Mammary epithelial cell (primary cell): ENCODE data around the gene HSPA4L.

Experiments used
- EZH2 ChIP-seq: IDR thresholded peaks from 2 replicates; pipeline ENCODE4 v1.6.1; 2012; ENCODE audit warnings: low read length, inconsistent platforms, borderline replicate concordance
- TF ChIP-seq, protein P1 (sequence below), 2 donors: IDR thresholded peaks in 1 of 2; conservative IDR thresholded peaks in 1 of 2; 2 replicates each; pipeline ENCODE4 v1.5.1; 2011 to 2012; ENCODE audit warnings: inconsistent platforms in 2 of 2, low read length in 2 of 2, mild to moderate bottlenecking in 2 of 2, control low read depth in 1 of 2, low read depth in 1 of 2; ENCODE audit not compliant: insufficient read depth in 1 of 2; ENCODE audit errors: extremely low read depth in 1 of 2

DNA sequence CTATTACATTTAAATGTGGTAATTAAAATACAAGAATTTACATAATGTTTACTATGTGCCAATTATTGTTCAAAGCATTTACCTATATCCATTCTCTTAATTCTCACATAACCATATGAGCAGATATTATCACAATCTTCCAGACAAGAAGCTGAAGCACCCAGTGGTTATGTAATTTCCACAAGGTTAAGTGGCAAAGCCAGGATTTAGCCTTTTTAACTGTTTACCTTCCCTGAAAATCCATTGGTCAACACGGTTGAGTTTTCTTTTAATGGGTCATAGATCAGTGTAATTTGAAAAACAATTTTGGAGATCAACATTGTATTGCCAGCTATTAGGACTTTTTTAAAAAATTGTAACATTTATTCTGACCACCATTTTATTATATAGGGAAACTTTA lies 11.4 kb downstream of the HSPA4L start:
- TF ChIP-seq EZH2 = no peak
- TF ChIP-seq, protein P1, sequence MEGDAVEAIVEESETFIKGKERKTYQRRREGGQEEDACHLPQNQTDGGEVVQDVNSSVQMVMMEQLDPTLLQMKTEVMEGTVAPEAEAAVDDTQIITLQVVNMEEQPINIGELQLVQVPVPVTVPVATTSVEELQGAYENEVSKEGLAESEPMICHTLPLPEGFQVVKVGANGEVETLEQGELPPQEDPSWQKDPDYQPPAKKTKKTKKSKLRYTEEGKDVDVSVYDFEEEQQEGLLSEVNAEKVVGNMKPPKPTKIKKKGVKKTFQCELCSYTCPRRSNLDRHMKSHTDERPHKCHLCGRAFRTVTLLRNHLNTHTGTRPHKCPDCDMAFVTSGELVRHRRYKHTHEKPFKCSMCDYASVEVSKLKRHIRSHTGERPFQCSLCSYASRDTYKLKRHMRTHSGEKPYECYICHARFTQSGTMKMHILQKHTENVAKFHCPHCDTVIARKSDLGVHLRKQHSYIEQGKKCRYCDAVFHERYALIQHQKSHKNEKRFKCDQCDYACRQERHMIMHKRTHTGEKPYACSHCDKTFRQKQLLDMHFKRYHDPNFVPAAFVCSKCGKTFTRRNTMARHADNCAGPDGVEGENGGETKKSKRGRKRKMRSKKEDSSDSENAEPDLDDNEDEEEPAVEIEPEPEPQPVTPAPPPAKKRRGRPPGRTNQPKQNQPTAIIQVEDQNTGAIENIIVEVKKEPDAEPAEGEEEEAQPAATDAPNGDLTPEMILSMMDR (conservative IDR thresholded peaks at IDR 0.05 in 1 of 2, IDR thresholded peaks at IDR 0.05 in 1 of 2; ENCODE audit: extremely low read depth in 1 of 2, insufficient read depth in 1 of 2, low read depth in 1 of 2, low read length in 2 of 2) = no peak
